ENCODE results near the gene RHOBTB3. TPM values are rescaled to one million over a fixed set of nuclear protein-coding genes. Genes with fewer than 3 reads are reported as not detected.
A peak's percentile ranks its signal among the peaks of the same experiment; 100 is the strongest.
"Not testable (repeated sequence)": the region's sequence is repeated elsewhere in the genome, so short reads cannot be mapped to it uniquely, and the experiment has no call there.

Gene RHOBTB3
- total RNA-seq, 6 donors from 2014 or later = 42.4 to 104 (median 60.9) TPM

GRCh38 chr5:95830226-95830625 lies 99.1 kb downstream of the RHOBTB3 start:
- Histone ChIP-seq H3K27ac (no peak overlapping the region), H3K9me3 (no peaks in the 10 kb centered on the region), H3K36me3 (no peaks in the 10 kb centered on the region), H3K4me1 (peaks cover 10 to 38% (median 18%) of the 10 kb centered on the region in 4 donors), H3K4me3 (no peak overlapping the region), H3K27me3 (no peaks in the 10 kb centered on the region)
- 86 to 97% methylated on average over 2 of the region's 2 CpGs for WGBS, 2 donors
- ATAC-seq (ENCODE audit: low FRiP score in 2 of 2) (no peak), DNase-seq (no peak)
- TF ChIP-seq EP300 (IDR thresholded peaks at IDR 0.05) (no peak), POLR2AphosphoS5 (IDR thresholded peaks at IDR 0.05) (no peak), POLR2A (IDR thresholded peaks at IDR 0.05) (no peak), CTCF (IDR thresholded peaks at IDR 0.05) (no peak)

GRCh38 chr5:95832664-95833063 lies 101.5 kb downstream of the RHOBTB3 start:
- H3K27ac ChIP-seq = peak overlapping the region in 1 of 4 donors; percentile 95
- TF ChIP-seq POLR2AphosphoS5 (IDR thresholded peaks at IDR 0.05) = no peak
- no peak for TF ChIP-seq POLR2A (IDR thresholded peaks at IDR 0.05)
- ATAC-seq (ENCODE audit: low FRiP score in 2 of 2) = no peak

GRCh38 chr5:95835682-95836385 lies 104.7 kb downstream of the RHOBTB3 start:
- no peaks in the 10 kb centered on the region for H3K36me3 ChIP-seq
- H3K9me3 ChIP-seq = no peaks in the 10 kb centered on the region
- peaks cover 27 to 42% (median 35%) of the 10 kb centered on the region in 4 donors for H3K4me1 ChIP-seq
- peak overlapping the region; percentile 92 to 95 (median 94) for H3K27ac ChIP-seq
- TF ChIP-seq EP300 (IDR thresholded peaks at IDR 0.05) (no peak), POLR2A (IDR thresholded peaks at IDR 0.05) (no peak), POLR2AphosphoS5 (IDR thresholded peaks at IDR 0.05) (no peak), CTCF (IDR thresholded peaks at IDR 0.05) (no peak)
- 15 to 19% methylated on average over 10 of the region's 10 CpGs for WGBS, 2 donors
- peak overlapping the region in 3 of 4 donors; percentile 45 to 55 (median 52) for H3K4me3 ChIP-seq
- ATAC-seq (ENCODE audit: low FRiP score in 2 of 2) (peak in 1 of 2 donors; percentile 24), DNase-seq (no peak)
- H3K27me3 ChIP-seq = no peaks in the 10 kb centered on the region

More at GRCh38 chr5:95832664-95833063, 101.5 kb downstream of the RHOBTB3 start:
- Histone ChIP-seq H3K27me3 (no peaks in the 10 kb centered on the region), H3K36me3 (no peaks in the 10 kb centered on the region), H3K4me3 (no peak overlapping the region), H3K4me1 (peaks cover 27 to 41% (median 33%) of the 10 kb centered on the region in 4 donors), H3K9me3 (no peaks in the 10 kb centered on the region)
- DNase-seq = no peak

- no peaks in the 10 kb centered on the region for H3K27me3 ChIP-seq
- no peak for TF ChIP-seq EP300 (IDR thresholded peaks at IDR 0.05)
- H3K36me3 ChIP-seq = no peaks in the 10 kb centered on the region
- 67 to 76% methylated on average over 1 of the region's 1 CpG for WGBS, 2 donors
- H3K27ac ChIP-seq = peak overlapping the region; percentile 92 to 95 (median 94)
- H3K9me3 ChIP-seq = no peaks in the 10 kb centered on the region
- H3K4me3 ChIP-seq = no peak overlapping the region
- DNase-seq (no peak), ATAC-seq (ENCODE audit: low FRiP score in 2 of 2) (no peak)
- peaks cover 32 to 49% (median 40%) of the 10 kb centered on the region in 4 donors for H3K4me1 ChIP-seq
These were observed 105.4 kb downstream of the RHOBTB3 start for GRCh38 chr5:95836544-95836943.

GRCh38 chr5:95836971-95837370 lies 105.8 kb downstream of the RHOBTB3 start:
- not testable (repeated sequence) for H3K36me3 ChIP-seq, DNase-seq
- 92 to 93% methylated on average over 4 of the region's 4 CpGs for WGBS, 2 donors

GRCh38 chr5:95837492-95837891 lies 106.4 kb downstream of the RHOBTB3 start:
- H3K36me3 ChIP-seq = no peaks in the 10 kb centered on the region
- H3K27me3 ChIP-seq = no peaks in the 10 kb centered on the region
- TF ChIP-seq CTCF (IDR thresholded peaks at IDR 0.05) (no peak), POLR2AphosphoS5 (IDR thresholded peaks at IDR 0.05) (no peak), EP300 (IDR thresholded peaks at IDR 0.05) (no peak), POLR2A (IDR thresholded peaks at IDR 0.05) (no peak)
- H3K9me3 ChIP-seq = no peaks in the 10 kb centered on the region
- DNase-seq (no peak), ATAC-seq (ENCODE audit: low FRiP score in 2 of 2) (no peak)
- no peak overlapping the region for H3K4me3 ChIP-seq
- peak overlapping the region in 2 of 4 donors; percentile 92 to 95 for H3K27ac ChIP-seq
- 94% methylated on average over 5 of the region's 5 CpGs for WGBS, 2 donors
- H3K4me1 ChIP-seq = peaks cover 41 to 57% (median 46%) of the 10 kb centered on the region in 4 donors

More at GRCh38 chr5:95836971-95837370, 105.8 kb downstream of the RHOBTB3 start:
- H3K27me3 ChIP-seq; H3K4me3 ChIP-seq; ATAC-seq (ENCODE audit: low FRiP score in 2 of 2); H3K9me3 ChIP-seq: not testable (repeated sequence)
- peaks cover 36 to 52% (median 41%) of the 10 kb centered on the region in 4 donors for H3K4me1 ChIP-seq
- H3K27ac ChIP-seq = peak overlapping the region; percentile 92 to 95 (median 94)
